NCI-H2196 treated with DMSO at 0.1 percent for 48 hours (cell line): ENCODE results near the gene MAP3K2.

Experiments
- DNase-seq: peaks from one replicate; lab custom pipeline; 2025; ENCODE audit not compliant: unreplicated experiment; lab: John Stamatoyannopoulos, UW

MAP3K2 gene

GRCh38 chr2:127387655-127388422 is at the start of gene MAP3K2:
Gene MAP3K2 (minus strand): TSS chr2:127387975. CDS start chr2:127343129, 44,846 bp downstream.
- DNase-seq = peak; percentile 87

- no peak for DNase-seq
These were observed 49.3 kb upstream of the MAP3K2 start for GRCh38 chr2:127437056-127437455.

GRCh38 chr2:127434515-127434914 is 46.7 kb upstream of the MAP3K2 start:
- no peak for DNase-seq

DNA sequence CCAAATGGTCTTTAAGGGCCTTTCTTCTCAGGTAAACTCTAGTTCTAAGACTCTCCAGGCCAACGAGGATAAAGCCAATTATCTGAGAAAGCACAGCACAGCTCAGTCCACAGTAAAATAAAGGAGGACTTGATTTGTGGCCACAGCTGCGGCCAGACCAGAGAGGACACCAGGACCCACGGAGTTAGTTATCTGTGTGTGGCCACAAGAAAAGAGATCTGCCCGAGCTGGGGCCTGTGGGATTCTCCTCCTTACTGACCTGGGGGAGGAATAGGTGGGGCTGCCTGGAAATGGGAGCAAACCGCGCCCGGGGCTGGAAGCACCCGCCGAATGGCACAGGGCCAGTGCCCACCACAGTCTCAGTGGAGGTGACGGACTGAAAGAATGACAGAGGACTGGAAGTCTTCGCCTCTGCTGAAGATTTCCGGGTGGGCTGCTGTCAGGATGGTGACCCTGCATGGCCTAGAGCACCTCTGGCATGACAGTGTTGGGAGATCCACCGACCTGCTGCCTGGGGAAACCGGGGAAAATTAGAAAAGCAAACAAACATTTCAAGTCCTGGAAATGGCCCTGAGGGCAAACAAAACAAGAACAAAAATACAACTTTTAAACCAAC is 43.7 kb upstream of the MAP3K2 start:
- no peak for DNase-seq

- DNase-seq = no peak
These were observed 42.2 kb upstream of the MAP3K2 start for GRCh38 chr2:127429844-127430425.

DNA sequence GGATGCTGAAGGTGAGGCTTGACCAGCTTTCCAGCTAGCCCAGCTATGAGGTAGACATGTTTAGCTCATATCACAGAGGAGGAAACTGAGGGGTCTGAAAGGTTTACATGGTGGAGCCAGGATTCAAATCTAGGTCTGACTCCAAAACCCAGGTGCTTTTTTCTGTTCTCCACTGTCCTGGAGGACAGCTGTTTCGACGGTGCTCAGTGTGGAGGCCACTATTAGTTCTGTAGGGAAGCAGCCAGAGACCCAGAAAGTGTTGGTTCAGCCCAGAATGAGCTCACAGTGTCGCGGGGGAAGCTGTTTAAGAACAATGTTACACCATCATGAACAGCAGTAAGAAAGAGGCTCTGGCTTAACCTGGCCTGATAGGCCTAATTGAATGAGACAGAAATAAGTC is 41.5 kb upstream of the MAP3K2 start:
- DNase-seq = no peak

GRCh38 chr2:127428815-127429109 is 41.0 kb upstream of the MAP3K2 start:
- DNase-seq = no peak

DNA sequence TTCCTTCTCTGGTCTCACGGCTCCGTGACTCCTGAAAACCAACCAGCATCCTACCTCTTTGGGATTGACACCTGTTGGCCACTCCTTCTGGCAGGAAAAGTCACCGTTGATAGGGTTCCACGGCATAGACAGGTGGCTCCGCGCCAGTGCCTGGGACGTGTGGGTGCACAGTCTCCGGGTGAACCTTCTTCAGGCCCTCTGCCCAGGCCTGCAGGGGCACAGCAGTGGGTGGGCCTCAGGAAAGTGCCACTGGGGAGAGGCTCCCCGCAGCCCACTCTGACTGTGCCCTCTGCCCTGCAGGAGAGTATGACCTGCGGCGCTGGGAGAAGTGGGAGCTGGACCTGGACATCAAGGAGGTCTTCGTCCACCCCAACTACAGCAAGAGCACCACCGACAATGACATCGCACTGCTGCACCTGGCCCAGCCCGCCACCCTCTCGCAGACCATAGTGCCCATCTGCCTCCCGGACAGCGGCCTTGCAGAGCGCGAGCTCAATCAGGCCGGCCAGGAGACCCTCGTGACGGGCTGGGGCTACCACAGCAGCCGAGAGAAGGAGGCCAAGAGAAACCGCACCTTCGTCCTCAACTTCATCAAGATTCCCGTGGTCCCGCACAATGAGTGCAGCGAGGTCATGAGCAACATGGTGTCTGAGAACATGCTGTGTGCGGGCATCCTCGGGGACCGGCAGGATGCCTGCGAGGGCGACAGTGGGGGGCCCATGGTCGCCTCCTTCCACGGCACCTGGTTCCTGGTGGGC is 40.5 kb upstream of the MAP3K2 start:
- DNase-seq = no peak

DNA sequence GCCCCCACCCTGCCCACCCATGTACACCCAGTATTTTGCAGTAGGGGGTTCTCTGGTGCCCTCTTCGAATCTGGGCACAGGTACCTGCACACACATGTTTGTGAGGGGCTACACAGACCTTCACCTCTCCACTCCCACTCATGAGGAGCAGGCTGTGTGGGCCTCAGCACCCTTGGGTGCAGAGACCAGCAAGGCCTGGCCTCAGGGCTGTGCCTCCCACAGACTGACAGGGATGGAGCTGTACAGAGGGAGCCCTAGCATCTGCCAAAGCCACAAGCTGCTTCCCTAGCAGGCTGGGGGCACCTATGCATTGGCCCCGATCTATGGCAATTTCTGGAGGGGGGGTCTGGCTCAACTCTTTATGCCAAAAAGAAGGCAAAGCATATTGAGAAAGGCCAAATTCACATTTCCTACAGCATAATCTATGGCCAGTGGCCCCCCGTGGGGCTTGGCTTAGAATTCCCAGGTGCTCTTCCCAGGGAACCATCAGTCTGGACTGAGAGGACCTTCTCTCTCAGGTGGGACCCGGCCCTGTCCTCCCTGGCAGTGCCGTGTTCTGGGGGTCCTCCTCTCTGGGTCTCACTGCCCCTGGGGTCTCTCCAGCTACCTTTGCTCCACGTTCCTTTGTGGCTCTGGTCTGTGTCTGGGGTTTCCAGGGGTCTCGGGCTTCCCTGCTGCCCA is 39.7 kb upstream of the MAP3K2 start:
- no peak for DNase-seq

DNA sequence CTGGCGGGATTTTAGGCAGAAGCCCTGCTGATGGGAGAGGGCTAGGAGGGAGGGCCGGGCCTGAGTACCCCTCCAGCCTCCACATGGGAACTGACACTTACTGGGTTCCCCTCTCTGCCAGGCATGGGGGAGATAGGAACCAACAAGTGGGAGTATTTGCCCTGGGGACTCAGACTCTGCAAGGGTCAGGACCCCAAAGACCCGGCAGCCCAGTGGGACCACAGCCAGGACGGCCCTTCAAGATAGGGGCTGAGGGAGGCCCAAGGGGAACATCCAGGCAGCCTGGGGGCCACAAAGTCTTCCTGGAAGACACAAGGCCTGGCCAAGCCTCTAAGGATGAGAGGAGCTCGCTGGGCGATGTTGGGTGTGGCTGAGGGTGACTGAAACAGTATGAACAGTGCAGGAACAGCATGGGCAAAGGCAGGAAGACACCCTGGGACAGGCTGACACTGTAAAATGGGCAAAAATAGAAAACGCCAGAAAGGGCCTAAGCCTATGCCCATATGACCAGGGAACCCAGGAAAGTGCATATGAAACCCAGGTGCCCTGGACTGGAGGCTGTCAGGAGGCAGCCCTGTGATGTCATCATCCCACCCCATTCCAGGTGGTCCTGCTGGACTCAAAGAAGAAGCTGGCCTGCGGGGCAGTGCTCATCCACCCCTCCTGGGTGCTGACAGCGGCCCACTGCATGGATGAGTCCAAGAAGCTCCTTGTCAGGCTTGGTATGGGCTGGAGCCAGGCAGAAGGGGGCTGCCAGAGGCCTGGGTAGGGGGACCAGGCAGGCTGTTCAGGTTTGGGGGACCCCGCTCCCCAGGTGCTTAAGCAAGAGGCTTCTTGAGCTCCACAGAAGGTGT is 39.0 kb upstream of the MAP3K2 start:
- no peak for DNase-seq

- DNase-seq = no peak
These were observed 38.0 kb upstream of the MAP3K2 start for GRCh38 chr2:127425540-127426490.

DNA sequence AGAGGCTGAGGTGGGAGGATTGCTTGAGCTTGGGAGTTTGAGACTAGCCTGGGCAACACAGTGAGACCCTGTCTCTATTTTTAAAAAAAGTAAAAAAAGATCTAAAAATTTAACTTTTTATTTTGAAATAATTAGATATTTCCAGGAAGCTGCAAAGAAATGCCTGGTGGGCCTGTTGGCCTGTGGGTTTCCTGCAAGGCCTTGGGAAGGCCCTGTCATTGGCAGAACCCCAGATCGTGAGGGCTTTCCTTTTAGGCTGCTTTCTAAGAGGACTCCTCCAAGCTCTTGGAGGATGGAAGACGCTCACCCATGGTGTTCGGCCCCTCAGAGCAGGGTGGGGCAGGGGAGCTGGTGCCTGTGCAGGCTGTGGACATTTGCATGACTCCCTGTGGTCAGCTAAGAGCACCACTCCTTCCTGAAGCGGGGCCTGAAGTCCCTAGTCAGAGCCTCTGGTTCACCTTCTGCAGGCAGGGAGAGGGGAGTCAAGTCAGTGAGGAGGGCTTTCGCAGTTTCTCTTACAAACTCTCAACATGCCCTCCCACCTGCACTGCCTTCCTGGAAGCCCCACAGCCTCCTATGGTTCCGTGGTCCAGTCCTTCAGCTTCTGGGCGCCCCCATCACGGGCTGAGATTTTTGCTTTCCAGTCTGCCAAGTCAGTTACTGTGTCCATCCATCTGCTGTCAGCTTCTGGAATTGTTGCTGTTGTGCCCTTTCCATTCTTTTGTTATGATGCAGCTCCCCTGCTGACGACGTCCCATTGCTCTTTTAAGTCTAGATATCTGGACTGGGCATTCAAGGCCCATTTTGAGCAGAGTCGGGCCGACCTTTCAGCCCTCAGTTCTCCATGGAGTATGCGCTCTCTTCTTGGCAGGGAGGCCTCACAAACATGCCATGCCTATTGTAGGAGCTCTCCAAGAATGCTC is 37.1 kb upstream of the MAP3K2 start:
- DNase-seq = no peak

DNA sequence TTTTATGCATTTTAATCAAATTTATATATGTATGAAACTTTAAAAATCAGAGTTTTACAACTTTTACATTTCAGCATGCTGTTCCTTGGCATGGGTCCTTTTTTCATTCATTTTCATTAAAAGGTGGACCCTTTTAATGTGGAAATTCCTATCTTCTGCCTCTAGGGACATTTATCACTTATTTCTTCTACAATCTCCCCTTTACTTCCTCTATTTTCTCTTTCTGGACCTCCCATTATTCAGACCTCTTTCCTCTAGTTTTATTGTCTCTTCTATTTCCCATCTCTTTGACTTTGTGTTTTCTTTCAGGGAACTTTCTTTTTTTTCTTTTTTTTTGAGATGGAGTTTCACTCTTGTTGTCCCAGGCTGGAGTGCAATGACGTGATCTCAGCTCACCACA is 36.1 kb upstream of the MAP3K2 start:
- no peak for DNase-seq

DNA sequence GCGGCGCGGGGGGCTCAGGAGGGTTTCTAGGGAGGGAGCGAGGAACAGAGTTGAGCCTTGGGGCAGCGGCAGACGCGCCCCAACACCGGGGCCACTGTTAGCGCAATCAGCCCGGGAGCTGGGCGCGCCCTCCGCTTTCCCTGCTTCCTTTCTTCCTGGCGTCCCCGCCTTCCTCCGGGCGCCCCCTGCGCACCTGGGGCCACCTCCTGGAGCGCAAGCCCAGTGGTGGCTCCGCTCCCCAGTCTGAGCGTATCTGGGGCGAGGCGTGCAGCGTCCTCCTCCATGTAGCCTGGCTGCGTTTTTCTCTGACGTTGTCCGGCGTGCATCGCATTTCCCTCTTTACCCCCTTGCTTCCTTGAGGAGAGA is 35.7 kb upstream of the MAP3K2 start:
- peak; percentile 9 for DNase-seq

DNA sequence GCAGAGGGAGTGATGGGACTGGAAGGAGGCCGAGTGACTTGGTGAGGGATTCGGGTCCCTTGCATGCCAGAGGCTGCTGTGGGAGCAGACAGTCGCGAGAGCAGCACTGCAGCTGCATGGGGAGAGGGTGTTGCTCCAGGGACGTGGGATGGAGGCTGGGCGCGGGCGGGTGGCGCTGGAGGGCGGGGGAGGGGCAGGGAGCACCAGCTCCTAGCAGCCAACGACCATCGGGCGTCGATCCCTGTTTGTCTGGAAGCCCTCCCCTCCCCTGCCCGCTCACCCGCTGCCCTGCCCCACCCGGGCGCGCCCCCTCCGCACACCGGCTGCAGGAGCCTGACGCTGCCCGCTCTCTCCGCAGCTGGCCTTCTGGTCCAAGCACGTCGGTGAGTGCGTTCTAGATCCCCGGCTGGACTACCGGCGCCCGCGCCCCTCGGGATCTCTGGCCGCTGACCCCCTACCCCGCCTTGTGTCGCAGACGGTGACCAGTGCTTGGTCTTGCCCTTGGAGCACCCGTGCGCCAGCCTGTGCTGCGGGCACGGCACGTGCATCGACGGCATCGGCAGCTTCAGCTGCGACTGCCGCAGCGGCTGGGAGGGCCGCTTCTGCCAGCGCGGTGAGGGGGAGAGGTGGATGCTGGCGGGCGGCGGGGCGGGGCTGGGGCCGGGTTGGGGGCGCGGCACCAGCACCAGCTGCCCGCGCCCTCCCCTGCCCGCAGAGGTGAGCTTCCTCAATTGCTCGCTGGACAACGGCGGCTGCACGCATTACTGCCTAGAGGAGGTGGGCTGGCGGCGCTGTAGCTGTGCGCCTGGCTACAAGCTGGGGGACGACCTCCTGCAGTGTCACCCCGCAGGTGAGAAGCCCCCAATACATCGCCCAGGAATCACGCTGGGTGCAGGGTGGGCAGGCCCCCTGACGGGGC is 35.0 kb upstream of the MAP3K2 start:
- peak; percentile 19 for DNase-seq

DNA sequence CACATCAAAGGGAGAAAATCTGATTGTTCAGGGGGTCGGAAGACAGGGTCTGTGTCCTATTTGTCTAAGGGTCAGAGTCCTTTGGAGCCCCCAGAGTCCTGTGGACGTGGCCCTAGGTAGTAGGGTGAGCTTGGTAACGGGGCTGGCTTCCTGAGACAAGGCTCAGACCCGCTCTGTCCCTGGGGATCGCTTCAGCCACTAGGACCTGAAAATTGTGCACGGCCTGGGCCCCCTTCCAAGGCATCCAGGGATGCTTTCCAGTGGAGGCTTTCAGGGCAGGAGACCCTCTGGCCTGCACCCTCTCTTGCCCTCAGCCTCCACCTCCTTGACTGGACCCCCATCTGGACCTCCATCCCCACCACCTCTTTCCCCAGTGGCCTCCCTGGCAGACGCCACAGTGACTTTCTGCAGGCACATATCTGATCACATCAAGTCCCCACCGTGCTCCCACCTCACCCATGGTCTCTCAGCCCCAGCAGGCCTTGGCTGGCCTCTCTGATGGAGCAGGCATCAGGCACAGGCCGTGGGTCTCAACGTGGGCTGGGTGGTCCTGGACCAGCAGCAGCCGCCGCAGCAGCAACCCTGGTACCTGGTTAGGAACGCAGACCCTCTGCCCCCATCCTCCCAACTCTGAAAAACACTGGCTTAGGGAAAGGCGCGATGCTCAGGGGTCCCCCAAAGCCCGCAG is 34.2 kb upstream of the MAP3K2 start:
- DNase-seq = no peak
